K562 (cell line): ENCODE measurements around the gene CARD9. TPM values are rescaled to one million over a fixed set of nuclear protein-coding genes. Genes with fewer than 3 reads are reported as not detected.
A peak's percentile ranks its signal among the peaks of the same experiment; 100 is the strongest.

Experiments
- ATAC-seq: fragments of 200-7000 bp; cut with Tn5 transposase; 3 replicates; pipeline ENCODE4 v1.9.1; 2020; ENCODE audit warnings: moderate library complexity
- BruUV-seq: library from RNA; stranded (reverse); fragments of 400-500 nt; replicated peaks from 2 replicates; lab custom pipeline; 2021; lab: Mats Ljungman, UMichigan
- CTCF ChIA-PET: fragments of 300-600 bp; formaldehyde crosslinking; extraction: SDS; loops from one replicate; lab custom pipeline; 2021; ENCODE audit warnings: low intra/inter-chr PET ratio; lab: Yijun Ruan, JAX
- POLR2A ChIA-PET: fragments of 300-600, 350-650 bp; sonication (Branson Sonifier 250); formaldehyde crosslinking; extraction: SDS; loops from one replicate; lab custom pipeline; 2021; ENCODE audit warnings: antibody characterized with exemption, inconsistent platforms; lab: Yijun Ruan, JAX
- DNase-seq, 4 experiments: peaks; one replicate each; pipeline versions ENCODE4 v3.0.0 to v3.0.0-alpha.2; 2011 to 2018; ENCODE audit warnings: low spot score in 3 of 4, mixed read lengths in 3 of 4; ENCODE audit errors: extremely low read depth in 1 of 4
- FAIRE-seq: peaks from 2 replicates; lab custom pipeline; 2011; peaks lifted over from hg19 to GRCh38; lab: Jason Lieb, UNC
- H2AFZ ChIP-seq: 2 replicates; pipeline ENCODE4 v1.6.0; 2011; ENCODE audit warnings: low read depth, low read length, control low read depth, inconsistent platforms
- H3K27ac ChIP-seq: fragments of 200-600 bp; 3 replicates; pipeline ENCODE4 v1.8.0; 2011; ENCODE audit warnings: low read depth, mild to moderate bottlenecking, control low read depth, inconsistent platforms, low read length, moderate library complexity, mixed read lengths; ENCODE audit errors: extremely low read depth
- H3K27me3 ChIP-seq, 2 experiments: fragments of 300-600 bp in 1 of 2; 2 replicates in 1 of 2; 3 replicates in 1 of 2; pipeline versions ENCODE4 v1.6.0 to v1.8.0; 2011; ENCODE audit warnings: inconsistent platforms in 2 of 2, low read length in 2 of 2, mild to moderate bottlenecking in 1 of 2, mixed read lengths in 1 of 2, moderate library complexity in 1 of 2; ENCODE audit not compliant: control insufficient read depth in 2 of 2, insufficient read depth in 2 of 2
- H3K36me3 ChIP-seq: fragments of 300-600 bp; 3 replicates; pipeline ENCODE4 v1.8.0; 2011; ENCODE audit warnings: mild to moderate bottlenecking, low read length, inconsistent platforms; ENCODE audit not compliant: control insufficient read depth, insufficient read depth
- H3K4me1 ChIP-seq, 2 experiments: fragments of 200-600 bp in 1 of 2; replicated peaks in 1 of 2; 2 replicates in 1 of 2; 3 replicates in 1 of 2; pipeline versions ENCODE4 v1.5.1 to v1.8.0; 2011; ENCODE audit warnings: inconsistent platforms in 2 of 2, low read length in 2 of 2, mild to moderate bottlenecking in 1 of 2, mixed read lengths in 1 of 2, moderate library complexity in 1 of 2; ENCODE audit not compliant: control insufficient read depth in 2 of 2, insufficient read depth in 2 of 2
- H3K4me2 ChIP-seq: 2 replicates; pipeline ENCODE4 v1.6.1; 2011; ENCODE audit warnings: low read length, control low read depth, inconsistent platforms, mixed read lengths; ENCODE audit not compliant: insufficient read depth
- H3K4me3 ChIP-seq: fragments of 200-600 bp; sonication (generic), shearing (Covaris generic); 2 replicates; pipeline ENCODE4 v1.5.1; 2016; ENCODE audit warnings: control low read depth, inconsistent platforms
- H3K79me2 ChIP-seq: fragments of 200-600 bp; 3 replicates; pipeline ENCODE4 v1.8.0; 2011; ENCODE audit warnings: low read length, inconsistent platforms; ENCODE audit not compliant: control insufficient read depth, insufficient read depth
- H3K9ac ChIP-seq, 2 experiments: 2 replicates each; pipeline versions ENCODE4 v1.6.0 to v1.6.1; 2011; ENCODE audit warnings: low read depth in 2 of 2, low read length in 2 of 2, control low read depth in 1 of 2, inconsistent platforms in 1 of 2, mild to moderate bottlenecking in 1 of 2, mixed read lengths in 1 of 2; ENCODE audit not compliant: insufficient read depth in 1 of 2
- H3K9me1 ChIP-seq: one replicate; pipeline ENCODE4 v1.6.0; 2011; ENCODE audit warnings: inconsistent platforms, mild to moderate bottlenecking, low read length, moderate library complexity; ENCODE audit not compliant: control insufficient read depth, insufficient read depth
- H3K9me3 ChIP-seq: replicated peaks from 2 replicates; pipeline ENCODE4 v1.5.1; 2011; ENCODE audit warnings: low read depth, low read length, inconsistent platforms; ENCODE audit not compliant: control insufficient read depth, insufficient read depth
- H4K20me1 ChIP-seq: replicated peaks from 2 replicates; pipeline ENCODE4 v1.6.1; 2011; ENCODE audit warnings: low read length, inconsistent platforms, mixed read lengths; ENCODE audit not compliant: control insufficient read depth, insufficient read depth
- BMI1 ChIP-seq: fragments of 150-350 bp; IDR thresholded peaks from 2 replicates; pipeline ENCODE4 v1.6.1; 2014; ENCODE audit warnings: low read length
- KAT2B ChIP-seq: IDR thresholded peaks from one replicate; pipeline ENCODE4 v1.6.1; 2012; ENCODE audit warnings: low read depth, mild to moderate bottlenecking, control low read depth, inconsistent platforms, low read length, moderate library complexity
- MXI1 ChIP-seq: IDR thresholded peaks from 2 replicates; pipeline ENCODE4 v1.6.1; 2011; ENCODE audit warnings: low read depth, mild to moderate bottlenecking, improper control_type of control experiment, low read length
- POLR2G ChIP-seq: fragments of 200-400 bp; formaldehyde crosslinking; IDR thresholded peaks from 2 replicates; pipeline ENCODE4 v1.6.1; 2017; ENCODE audit warnings: low read depth, mild to moderate bottlenecking, antibody characterized with exemption, low read length, moderate library complexity
- POLR3A ChIP-seq: IDR thresholded peaks from 2 replicates; pipeline ENCODE4 v1.6.1; 2011; ENCODE audit warnings: borderline replicate concordance, mild to moderate bottlenecking, moderate library complexity; ENCODE audit not compliant: insufficient read length, insufficient read depth; ENCODE audit errors: extremely low read depth
- SNRNP70 ChIP-seq: fragments of 200-400 bp; formaldehyde crosslinking; optimal IDR thresholded peaks from 2 replicates; pipeline ENCODE3; 2017; ENCODE audit warnings: low read depth, low read length
- STAT6 ChIP-seq: sonication (generic); formaldehyde crosslinking; IDR thresholded peaks from 2 replicates; pipeline ENCODE4 v1.8.1; 2023; ENCODE audit warnings: mild to moderate bottlenecking, missing genetic modification reagents
- ZNF232 ChIP-seq: sonication (generic); formaldehyde crosslinking; IDR thresholded peaks from 2 replicates; pipeline ENCODE4 v1.8.0; 2022; ENCODE audit warnings: mild to moderate bottlenecking, missing genetic modification reagents
- whole genome bisulfite sequencing: fragments of 100-300 bp; shearing (Covaris generic); methylation state at CpG from one replicate; pipeline ENCODE4 v1.1.6; 2016; ENCODE audit warnings: low coverage, mixed read lengths; ENCODE audit not compliant: insufficient coverage; ENCODE audit errors: missing lambda C conversion rate; 5-methylcytosine and 5-hydroxymethylcytosine counted together
- in situ Hi-C: fragments of 300-500 bp; cut with MboI; formaldehyde crosslinking; loops from 4 replicates; pipeline ENCODE4 v1.15.0; 2018; ENCODE audit warnings: inconsistent platforms, mixed read lengths
- intact Hi-C: fragments of 100-400 bp; cut with micrococcal nuclease; formaldehyde crosslinking; loops from 2 replicates; pipeline ENCODE4 v1.14.2; 2022
- polyA plus RNA-seq, 8 experiments: library from polyadenylated mRNA; depleted of rRNA in 4 of 8; stranded (reverse) in 5 of 8; unstranded in 3 of 8; fragments of >200 nt; fragmentation: Nextera tagmentation in 2 of 8; fragmentation: Illumina TruSeq in 1 of 8; extraction: Ambion mirVana in 2 of 8; extraction: Trizol in 1 of 8; gene quantifications; 2 replicates each; pipeline versions ENCODE4 v1.2.1 to v1.2.3, GENCODE V29; 2011 to 2014; ENCODE audit warnings: inconsistent platforms in 1 of 8, missing spikeins in 1 of 8
- total RNA-seq, 7 experiments: library from RNA; depleted of rRNA in 6 of 7; stranded (reverse); fragments of >200 nt in 6 of 7; fragmentation: Illumina TruSeq in 2 of 7; extraction: Trizol in 2 of 7; gene quantifications; 2 replicates each; pipeline versions ENCODE4 v1.2.1 to v1.2.3, GENCODE V29; 2011 to 2021; ENCODE audit warnings: low replicate concordance in 1 of 7

CARD9 gene
- total and polyA plus RNA-seq, 9 of the 15 experiments (the other 6 are each of a cell fraction or from before 2014, with no cell fraction given): 1.7 to 53.0 (median 9.7) TPM

GRCh38 chr9:136421791-136422190 lies 48.3 kb upstream of the CARD9 start (continued):
- TF ChIP-seq STAT6: no peak
- no peak for TF ChIP-seq POLR3A
- TF ChIP-seq ZNF232: no peak
- no peak for TF ChIP-seq SNRNP70
- TF ChIP-seq MXI1: no peak
- no peak for TF ChIP-seq BMI1

- no peaks in the 10 kb centered on the region for H3K27me3 ChIP-seq
- H3K9me3 ChIP-seq: no peaks in the 10 kb centered on the region; the same call in 1 of the 2 replicates
- in situ Hi-C loops (no loop called here), intact Hi-C loops (no loop called here)
- FAIRE-seq (no peak), DNase-seq (no peak), ATAC-seq (no peak)
- CTCF ChIA-PET: no interaction called here
- no peak overlapping the region for H2AFZ ChIP-seq
- POLR2A ChIA-PET: interaction anchor here (0.8 to 1.6 kb wide), 4 partner anchors 8 to 34 kb away, joined by 3 to 6 read pairs (median 4); no protein-coding TSS in a partner anchor
- no TSS peak for BruUV-seq
- TF ChIP-seq KAT2B: no peak
- TF ChIP-seq POLR2G: 0 out of 2 replicates have a peak, but pooled peaks have one; percentile 24
- no peak overlapping the region for H3K4me3 ChIP-seq
- H4K20me1 ChIP-seq: no peaks in the 10 kb centered on the region
- no peak overlapping the region for H3K27ac ChIP-seq
- peaks cover 96% of the 10 kb centered on the region for H3K36me3 ChIP-seq
- no peak overlapping the region for H3K9ac ChIP-seq
- peaks cover 6% of the 10 kb centered on the region; the same call in 2 of the 3 replicates for H3K79me2 ChIP-seq
- no peaks in the 10 kb centered on the region for H3K9me1 ChIP-seq
- H3K4me1 ChIP-seq: peaks cover 0 to 15% of the 10 kb centered on the region in 2 experiments; a peak in 2 of 5 replicates
- no peak overlapping the region for H3K4me2 ChIP-seq
- 96% methylated on average over 11 of the region's 12 CpGs for WGBS
These were observed 45.6 kb upstream of the CARD9 start for GRCh38 chr9:136419092-136419420.
